Hepatic stellate cell (primary cell): ENCODE measurements around the gene DENND11.
"Not testable (repeated sequence)": the region's sequence is repeated elsewhere in the genome, so short reads cannot be mapped to it uniquely, and the experiment has no call there.

Experiments
- DNase-seq: peaks from one replicate; pipeline ENCODE4 v3.0.0; 2011; ENCODE audit warnings: low spot score

The DENND11 gene

DNA sequence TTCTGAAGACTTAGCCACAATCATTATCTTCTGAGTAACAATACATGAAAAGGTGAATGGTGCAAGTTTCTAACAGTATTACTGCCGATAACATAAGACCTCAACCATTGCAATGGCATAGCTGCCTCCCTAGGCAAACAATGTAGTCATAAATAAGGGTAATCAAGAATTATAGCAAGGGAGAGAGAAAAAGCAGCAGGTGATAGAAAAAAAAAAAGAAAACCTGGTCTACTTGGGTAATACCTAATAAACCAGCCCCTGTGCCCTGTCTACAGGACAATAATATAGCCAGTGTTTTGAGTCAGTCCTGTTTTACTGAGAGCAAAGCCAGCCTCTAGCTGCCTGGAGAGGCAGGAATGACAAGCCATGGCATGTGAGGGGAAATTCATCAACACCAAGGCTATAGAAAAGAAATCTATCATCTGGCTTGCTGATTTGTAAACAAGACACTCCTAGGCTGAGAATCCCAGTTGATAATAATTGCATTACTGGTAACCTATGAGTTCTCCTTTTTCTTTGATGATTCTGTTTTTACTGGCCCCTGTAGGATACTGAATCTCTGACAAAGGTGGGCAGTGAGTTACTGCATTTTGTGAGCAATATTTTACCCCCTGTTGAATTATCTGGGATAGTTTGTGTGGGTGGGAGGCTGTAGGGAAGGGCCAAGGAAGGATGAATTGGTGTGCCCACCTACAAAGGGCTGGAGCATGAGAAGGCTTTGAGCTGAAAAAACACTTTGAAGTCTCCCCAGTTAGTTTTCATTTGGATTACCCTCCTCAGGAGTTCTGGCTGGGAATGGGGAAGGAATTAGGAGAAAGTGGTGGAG lies 4.5 kb upstream of the DENND11 start:
- DNase-seq = no peak

DNA sequence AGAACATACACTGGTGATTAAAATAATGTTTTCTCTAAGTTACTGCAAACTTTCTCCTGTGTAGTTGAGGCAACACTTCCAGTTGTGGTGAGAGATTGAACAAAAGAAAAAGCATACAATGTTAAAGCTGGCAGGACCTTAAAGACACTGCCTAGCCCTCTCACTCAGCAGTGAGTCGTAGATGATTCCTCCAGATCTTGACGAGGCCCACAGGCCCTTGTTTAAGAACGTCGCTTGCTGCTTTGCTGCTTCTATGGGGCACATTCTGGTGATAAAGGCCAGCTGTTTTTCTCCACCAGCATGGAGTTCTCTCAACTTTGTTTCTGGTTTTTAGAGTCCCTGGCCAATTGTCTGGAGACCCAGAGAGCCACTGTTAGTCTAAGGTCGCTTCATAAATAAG lies 2.8 kb upstream of the DENND11 start:
- no peak for DNase-seq

DNA sequence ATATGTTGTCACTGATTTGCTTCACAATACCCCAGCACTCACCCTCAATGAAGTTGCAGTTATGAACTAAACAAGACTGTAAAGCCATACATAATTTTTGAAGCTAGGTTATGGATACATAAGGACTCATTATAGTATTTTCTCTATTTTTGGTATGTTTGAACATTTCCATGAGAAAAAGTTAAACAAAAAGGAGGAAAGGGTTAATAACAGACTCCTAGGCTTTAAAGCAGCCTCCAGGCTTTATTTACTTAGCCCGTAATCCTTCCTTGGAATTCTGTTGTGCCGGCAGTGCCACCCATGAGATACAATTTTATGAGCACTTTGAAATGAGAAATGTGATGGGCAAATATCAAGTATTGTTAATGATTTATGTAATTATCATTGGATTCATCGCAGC lies 2.1 kb upstream of the DENND11 start:
- no peak for DNase-seq

DNA sequence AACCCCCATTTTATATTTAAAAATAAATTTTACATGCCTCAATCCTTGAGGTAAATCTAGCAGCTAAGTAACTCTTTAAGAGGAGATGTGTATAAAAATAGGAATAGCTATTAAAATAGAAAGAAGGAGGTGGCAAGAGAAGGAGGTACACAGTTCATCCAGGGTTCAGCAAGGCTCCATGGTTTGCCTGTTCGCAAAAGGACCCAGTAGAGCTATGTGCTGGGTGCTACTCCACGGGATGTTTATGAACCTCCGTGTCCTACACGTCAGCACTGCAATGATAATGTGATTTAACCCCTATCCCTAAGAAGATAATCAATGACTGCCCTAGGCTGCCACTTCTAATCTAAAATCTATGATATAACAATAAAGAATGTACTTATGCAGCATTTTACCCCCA lies 926 bp upstream of the DENND11 start:
- DNase-seq = no peak

DNA sequence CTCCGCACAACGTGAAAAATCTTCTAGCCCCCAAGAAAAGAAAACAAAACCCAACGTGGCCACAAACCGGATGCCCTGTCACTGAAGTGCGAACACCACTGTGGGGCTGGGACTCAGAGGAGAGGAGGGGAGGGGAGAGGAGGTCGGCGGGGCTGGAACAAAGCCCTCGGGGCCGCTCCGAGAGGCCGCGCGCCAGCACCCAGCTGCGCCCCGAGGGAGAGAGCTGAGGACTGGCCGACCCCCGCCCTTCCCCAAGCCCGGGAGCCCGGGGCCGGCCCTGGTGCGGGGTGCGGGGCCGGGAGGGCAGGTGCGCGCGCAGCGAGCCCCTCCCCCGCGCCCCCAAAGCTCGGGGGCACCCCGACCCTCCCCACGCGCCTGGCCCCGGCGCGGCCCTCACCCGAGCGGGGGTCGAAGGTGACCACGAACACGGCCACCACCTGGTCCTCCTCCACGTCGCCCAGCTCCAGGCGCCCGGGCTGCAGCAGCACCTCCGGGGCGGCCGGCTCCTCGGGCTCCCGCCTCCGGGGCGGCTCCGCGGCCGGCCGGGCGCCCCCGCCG lies 398 bp downstream of the DENND11 start:
- peak; percentile 43 for DNase-seq

DNA sequence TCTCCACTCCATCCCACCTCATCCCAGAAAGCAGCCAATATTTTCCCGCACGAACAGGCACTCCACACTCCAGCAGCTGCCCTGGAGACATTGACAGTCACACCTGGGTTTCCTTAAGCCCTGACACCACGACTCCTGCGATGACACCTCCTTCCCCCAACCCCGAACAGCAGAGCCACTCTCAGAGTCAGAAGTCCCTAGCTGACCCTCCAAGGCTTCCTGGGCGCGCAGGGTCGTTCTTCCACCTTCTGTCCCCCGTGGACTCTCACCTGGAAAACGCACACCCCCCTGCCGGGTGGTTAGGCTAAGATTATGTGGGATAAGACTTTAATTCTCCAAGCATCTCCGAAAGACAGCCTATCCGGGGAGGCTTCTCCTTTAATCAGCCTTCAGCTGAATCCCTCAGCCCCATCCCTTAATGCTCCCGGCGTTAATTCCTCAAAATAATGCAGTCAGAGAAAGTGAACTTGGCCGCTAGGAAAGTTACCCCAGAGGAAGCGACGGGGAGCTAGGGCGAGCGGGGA lies 1.1 kb downstream of the DENND11 start:
- peak; percentile 30 for DNase-seq

DNA sequence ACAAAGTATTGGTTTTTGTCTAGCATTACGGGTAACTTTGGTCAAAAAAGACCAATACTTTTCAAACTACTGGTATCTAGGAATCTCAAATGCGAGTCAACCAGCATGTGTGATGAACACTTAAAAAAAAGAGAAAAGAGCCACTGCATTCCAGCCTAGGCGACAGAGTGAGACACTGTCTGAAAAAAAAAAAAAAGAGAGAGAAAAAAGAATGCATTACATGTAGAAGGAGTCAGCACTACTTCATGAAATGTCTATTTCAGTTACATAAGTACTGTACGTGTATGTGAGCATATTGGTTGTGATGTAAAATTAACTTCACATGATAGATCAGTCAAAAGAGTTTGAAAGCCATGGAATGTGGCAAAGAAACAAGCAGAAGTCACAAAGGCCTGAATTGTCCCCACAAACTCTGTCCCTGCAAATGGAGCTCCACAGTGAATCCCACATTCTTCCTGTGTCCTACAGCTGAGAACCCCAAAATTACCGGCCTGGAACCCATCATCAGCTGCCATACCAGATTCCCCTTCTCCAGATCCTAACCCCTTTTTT lies 1.6 kb downstream of the DENND11 start:
- DNase-seq = no peak

DNA sequence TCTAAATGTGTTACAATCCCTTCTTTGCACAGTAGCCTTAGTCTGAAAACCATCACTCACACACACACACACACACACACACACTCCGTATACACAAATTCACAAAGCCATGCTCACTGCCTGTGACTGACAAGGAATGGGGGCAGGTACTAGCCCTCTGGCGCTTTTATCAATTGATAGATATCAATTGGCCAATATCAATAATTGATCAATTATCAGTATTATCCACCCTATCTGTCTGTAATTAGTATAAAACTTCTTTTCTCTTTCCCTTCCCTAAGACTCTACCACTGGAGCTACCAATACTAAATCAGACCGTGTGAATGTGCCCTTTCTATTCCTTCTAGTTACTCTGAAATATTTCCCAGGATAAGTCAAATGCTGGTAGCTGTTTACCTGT lies 2.1 kb downstream of the DENND11 start:
- no peak for DNase-seq

DNA sequence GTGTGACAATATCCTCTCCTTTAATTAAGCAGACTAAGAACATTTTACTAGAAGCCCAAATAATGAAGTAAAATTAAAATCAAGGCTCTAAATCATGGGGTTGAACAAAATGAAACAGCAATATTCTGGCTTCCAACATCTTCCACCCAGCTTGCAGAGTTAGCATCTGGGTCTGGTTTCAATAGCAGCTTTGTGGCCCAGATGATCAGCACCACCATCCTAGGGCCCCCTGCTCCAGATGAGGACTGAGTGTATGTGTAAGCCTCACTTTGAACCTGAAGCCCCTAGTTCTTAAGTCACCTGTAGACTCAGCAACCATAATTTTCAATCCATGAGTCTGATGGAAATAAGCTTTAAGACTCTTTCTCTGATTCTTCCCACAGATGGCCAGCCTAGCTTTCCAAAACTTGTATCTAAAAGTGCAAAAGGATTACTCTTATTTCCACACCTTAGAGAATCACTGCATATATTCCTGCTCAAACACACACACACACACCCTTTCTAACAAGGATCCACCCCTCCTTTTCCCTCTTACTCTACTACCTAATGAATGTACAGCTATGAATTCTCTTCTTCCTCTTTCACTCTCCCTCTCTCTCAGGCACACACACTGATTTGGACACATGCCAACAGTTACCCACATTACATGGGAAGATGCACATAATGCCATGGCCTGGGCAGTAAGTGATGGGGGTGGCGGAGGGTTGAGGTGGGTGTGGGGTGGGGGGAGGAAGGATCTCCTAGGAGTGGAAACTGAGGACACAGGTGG lies 3.5 kb downstream of the DENND11 start:
- DNase-seq = no peak

DNA sequence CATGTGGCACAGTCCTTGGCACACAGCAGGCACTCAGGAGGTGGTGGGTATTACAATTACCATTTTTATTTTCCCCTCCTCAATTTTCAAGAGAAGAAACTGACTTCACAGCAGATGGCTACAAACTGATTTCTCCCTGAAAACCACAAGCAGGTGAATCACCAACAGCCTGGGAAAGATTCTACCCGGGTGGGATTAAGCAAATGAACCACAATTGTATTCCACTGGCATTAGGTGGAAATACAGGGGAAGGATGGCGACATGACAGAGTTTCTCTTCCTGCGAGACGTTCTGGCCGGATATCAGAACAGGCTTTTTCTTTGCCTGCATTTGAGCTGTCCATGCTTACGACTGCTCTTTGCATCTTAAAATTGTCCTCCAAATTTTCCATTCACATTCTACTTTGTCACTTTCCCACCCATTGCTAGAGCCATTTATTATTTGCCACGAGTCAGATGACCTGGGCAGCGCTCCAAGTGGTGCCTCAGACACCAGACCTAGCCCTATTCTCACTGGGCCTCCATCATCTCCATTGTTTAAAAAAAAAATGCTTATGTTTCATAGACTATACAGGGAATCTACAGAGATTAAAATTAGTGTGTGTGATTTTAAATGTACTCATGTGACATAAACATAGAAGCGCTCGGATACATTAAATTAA lies 4.6 kb downstream of the DENND11 start:
- DNase-seq = no peak

DNA sequence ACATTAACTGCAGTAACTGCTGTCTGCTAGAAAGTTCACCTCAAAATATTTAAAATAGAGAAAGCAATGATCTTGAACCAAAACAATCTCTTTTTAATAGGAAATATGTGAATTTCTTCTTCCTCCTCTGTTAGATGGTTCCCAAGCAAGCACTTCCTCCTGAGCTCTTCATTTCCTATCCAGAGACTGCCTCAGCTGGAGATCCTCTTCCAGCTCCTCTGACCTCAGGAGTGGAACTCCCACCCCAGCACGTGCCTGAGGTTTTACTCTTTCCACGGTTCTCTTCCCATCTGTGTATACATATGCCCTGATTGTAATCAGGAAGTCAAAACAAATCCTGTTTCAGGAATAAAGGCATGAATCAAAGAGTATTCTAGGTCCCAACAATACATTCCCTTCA lies 5.6 kb downstream of the DENND11 start:
- no peak for DNase-seq

DNA sequence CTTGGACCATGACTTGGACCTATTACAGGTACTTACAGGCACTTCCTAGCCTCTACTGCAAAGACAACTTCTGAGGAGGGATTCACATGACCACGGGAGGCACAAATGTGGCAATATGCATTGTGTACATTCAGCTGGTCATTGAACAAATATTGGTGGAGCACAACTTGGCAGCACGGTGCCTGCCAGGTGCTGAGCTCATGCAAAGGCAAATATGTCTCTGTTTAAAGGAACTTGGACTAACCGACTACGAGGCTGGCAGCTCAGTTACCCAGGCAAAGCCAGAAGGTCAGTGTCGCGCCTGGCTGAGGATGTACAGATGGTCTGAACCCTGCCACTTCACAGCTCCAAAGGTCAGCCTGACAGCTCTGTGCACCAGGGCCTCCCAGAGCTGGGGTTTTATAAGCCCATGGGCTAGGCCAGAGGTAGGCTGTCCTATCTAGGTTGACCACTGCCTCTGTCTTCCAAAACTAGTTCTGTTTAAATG lies 6.1 kb downstream of the DENND11 start:
- no peak for DNase-seq

DNA sequence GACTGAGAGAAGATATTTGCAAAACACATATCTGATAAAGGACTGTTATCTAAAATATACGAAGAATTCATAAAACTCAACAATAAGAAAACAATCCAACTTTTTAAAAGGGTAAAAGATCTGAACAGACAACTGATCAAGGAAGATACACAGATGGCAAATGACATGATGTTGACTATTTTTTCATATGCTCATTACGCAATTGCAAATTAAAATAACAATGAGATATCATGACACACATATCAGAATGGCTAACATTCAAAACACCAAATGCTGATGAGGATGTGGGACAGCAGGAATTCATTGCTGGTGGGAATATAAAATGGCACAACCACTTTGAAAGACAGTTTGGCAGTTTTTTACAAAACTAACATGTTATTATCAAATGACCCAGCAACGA lies 8.9 kb downstream of the DENND11 start:
- DNase-seq = no peak

DNA sequence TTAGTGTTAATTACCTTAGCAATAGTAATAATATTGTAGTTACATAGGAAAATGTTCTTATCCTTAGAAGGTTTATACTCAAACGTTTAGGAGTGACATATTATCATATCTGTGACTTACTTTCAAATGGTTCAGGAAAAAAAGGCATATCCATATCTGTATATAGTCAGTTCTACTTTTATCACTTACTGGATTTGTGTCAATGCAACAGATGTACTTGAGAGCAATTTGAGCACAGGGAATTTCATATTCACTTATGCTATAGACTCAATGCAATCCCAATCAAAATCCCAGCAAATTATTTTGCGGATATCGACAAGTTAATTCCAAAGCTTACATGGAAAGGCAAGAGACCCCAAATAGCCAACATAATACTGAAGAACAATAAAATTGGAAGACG lies 10.0 kb downstream of the DENND11 start:
- DNase-seq = no peak

DNA sequence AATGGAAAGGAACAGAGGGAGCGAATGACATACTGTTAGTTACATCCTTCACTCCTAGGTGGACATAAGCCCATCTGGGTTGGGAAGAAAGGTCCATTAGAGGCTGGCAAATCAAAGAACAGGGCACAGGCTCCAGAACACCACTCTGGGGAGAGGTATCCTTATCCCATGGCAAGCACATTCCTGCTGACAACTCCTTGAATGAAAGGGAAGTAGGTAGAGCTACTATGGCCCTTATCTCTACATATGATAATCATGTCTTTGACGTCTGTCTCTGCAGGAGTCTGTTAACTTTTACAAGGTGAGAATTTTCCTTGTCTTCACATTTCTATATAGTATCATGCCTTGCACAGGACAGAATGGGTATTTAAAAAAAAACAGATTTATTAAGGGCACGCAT lies 10.4 kb downstream of the DENND11 start:
- DNase-seq = no peak

DNA sequence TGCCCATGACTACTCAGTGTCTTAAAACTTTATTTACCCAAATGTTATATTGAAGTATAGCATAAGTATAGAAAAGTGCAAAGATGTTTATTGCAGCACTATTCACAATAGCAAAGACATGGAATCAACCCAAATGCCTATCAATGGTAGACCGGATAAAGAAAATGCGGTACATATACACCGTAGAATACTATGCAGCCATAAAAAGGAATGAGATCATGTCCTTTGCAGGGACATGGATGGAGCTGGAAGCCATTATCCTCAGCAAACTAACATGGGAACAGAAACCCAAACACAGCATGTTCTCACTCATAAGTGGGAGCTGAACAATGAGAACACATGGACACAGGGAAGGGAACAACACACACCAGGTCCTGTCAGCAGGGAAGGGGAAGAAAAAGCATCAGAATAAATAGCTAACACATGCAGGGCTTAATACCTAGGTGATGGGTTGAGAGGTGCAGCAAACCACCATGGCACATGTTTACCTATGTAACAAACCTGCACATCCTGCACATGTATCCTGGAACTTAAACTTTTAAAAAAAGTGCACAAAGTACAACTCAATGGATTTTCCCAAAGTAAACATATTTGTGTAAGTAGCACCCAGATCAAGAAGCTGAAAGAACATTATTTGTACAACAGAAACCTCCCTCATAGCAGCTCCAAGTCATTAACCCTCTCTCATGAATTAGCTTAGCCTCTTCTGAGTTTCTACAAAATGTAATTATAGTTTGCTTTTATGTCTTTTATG lies 12.7 kb downstream of the DENND11 start:
- DNase-seq = not testable (repeated sequence)

DNA sequence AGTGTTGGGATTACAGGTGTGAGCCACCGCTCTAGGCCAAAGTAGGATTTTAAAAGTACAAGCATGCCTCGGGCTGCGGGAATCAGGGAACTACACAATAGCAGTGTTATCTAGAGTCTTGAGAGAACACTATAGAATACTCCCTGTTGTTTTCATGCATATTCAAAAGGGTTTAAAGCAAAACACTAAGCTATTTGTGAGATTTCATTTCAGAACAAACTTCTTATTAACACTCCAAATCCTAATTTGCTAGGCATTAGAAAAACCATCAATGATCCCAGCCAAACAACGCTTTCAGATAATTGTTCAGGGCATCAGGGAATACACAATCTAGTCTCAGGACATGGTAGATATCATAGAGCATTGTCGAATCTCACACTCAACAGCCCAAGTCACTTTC lies 13.9 kb downstream of the DENND11 start:
- no peak for DNase-seq

DNA sequence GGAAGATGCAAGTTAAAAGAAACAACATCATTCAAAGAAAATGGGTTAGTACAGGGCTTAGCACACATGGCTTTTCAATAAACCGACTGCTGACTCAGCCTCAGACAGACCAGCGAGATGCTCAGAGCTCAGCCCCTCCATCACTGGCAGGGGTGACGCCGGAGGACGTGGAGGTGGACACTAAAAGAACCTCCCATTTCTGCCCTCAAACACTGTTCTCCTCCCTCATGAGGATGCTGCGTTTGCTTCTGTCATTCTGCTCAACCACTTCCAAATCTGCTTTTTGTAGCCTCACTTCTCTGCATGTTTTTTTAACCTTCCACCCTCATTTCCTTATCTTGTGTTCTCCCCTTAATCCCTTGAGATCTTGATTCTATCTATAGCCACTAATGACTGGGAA lies 15.3 kb downstream of the DENND11 start:
- DNase-seq = peak; percentile 38

DNA sequence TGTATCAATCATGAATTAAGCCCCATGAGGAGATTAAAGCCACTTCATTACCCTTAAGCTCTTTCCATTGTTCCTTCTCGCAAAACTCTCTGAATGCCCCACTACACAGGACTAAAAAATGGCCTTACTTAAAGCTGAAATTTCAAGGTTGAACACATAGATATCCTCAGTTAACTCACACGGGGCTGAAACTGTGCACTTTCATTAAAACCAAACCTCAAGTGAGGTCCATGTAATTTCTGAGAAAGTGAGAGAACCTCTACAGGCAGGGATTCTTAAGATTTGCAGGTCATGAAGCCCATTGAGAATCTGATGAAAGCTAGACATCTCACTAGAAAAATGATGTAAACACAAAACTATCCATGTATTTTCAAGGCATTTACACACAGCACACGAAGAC lies 15.9 kb downstream of the DENND11 start:
- no peak for DNase-seq

DNA sequence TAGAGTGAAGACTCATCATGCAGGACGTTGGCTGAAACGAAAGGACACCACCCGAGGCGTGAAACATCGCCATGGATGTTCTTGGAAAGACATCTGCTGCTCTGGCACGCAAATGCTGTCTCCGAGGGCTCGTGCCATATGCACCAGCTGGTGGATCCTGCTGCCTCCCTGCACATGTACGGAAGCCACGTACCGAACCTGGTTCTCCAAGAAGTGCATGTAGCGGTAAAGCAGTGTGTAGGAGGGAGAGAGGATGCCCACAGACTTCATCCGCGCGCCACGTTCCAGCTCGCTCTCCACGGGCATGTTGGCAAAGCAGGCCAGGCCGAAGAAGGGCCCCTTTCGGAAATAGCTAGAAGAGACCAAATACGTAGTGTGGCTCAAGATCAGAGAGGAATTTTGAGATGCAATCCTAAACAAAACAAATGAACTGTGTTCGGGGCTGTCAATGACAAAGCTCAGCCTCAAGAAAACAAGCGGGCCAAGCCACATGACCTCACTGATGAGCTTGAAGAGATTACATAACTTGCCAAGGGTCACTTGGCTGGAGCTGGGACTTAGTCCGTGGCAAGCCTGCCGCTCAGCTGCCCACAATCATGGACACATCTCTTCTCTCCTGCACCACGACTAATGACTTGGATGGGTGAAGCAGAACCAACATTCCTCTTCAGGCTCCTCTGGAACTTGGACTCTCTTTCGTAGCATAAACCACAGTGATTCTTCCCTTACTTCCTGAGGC lies 16.5 kb downstream of the DENND11 start:
- no peak for DNase-seq

DNA sequence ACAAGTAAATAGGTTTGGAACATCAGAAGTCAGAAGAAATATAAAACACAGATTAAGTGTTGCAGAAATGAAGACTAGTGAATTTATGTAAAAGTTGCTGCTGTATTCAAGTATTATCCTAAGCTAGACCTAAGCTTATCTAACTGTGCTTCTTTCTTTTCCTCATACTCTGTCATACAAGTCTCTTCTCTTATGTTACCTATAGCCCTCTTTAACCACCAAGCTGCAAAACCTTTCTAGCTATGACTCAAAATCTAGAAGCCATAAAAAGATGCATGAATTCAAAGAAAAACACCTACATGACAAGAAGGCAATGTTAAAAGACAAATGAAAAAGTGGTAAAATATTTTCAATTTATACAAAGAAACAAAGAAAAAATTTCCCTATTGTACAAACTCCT lies 23.0 kb downstream of the DENND11 start:
- no peak for DNase-seq
